ENCODE results near the gene MARCHF3.
"Not testable (repeated sequence)": the region's sequence is repeated elsewhere in the genome, so short reads cannot be mapped to it uniquely, and the experiment has no call there.

Gene MARCHF3

GRCh38 chr5:126911986-126912385 lies 118.4 kb downstream of the MARCHF3 start:
- H3K4me3 ChIP-seq (replicated peaks; ENCODE audit: low read depth, low read length) = no peak overlapping the region
- TF ChIP-seq, protein P1, sequence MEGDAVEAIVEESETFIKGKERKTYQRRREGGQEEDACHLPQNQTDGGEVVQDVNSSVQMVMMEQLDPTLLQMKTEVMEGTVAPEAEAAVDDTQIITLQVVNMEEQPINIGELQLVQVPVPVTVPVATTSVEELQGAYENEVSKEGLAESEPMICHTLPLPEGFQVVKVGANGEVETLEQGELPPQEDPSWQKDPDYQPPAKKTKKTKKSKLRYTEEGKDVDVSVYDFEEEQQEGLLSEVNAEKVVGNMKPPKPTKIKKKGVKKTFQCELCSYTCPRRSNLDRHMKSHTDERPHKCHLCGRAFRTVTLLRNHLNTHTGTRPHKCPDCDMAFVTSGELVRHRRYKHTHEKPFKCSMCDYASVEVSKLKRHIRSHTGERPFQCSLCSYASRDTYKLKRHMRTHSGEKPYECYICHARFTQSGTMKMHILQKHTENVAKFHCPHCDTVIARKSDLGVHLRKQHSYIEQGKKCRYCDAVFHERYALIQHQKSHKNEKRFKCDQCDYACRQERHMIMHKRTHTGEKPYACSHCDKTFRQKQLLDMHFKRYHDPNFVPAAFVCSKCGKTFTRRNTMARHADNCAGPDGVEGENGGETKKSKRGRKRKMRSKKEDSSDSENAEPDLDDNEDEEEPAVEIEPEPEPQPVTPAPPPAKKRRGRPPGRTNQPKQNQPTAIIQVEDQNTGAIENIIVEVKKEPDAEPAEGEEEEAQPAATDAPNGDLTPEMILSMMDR (IDR thresholded peaks at IDR 0.05; ENCODE audit: insufficient read depth, low read length, poor library complexity, severe bottlenecking) = no peak
- no peaks in the 10 kb centered on the region for H3K27me3 ChIP-seq (replicated peaks; ENCODE audit: control insufficient read depth, insufficient read depth, low read length)
- no peaks in the 10 kb centered on the region for H3K36me3 ChIP-seq (ENCODE audit: control insufficient read depth, insufficient read depth, low read length)
- DNase-seq (ENCODE audit: extremely low read depth, insufficient read length) = no peak

DNA sequence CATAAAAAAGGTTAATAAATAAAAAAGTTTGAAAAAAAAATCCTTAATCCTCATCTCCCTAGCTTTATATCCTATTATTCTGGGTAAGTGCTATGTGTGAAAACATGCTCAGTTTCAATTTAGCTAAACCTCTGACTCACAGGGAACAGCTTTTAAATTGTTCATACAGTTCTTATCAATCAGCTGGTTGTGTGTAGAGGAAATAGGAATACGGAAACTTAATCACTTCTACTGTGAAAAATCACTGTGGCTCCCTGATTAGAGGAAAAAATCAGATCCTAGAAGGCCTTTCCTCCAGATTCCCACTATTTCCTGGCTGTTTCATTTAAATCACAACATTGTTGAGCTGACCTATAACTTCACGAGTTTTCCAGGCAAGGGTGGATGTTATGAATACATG lies 120.5 kb downstream of the MARCHF3 start:
- Histone ChIP-seq H3K4me3 (replicated peaks; ENCODE audit: low read depth, low read length) (no peak overlapping the region), H3K36me3 (ENCODE audit: control insufficient read depth, insufficient read depth, low read length) (no peaks in the 10 kb centered on the region), H3K27me3 (replicated peaks; ENCODE audit: control insufficient read depth, insufficient read depth, low read length) (no peaks in the 10 kb centered on the region)
- TF ChIP-seq, protein P1 (IDR thresholded peaks at IDR 0.05; ENCODE audit: insufficient read depth, low read length, poor library complexity, severe bottlenecking) = no peak
- DNase-seq (ENCODE audit: extremely low read depth, insufficient read length) = no peak

- H3K27me3 ChIP-seq (replicated peaks; ENCODE audit: control insufficient read depth, insufficient read depth, low read length); DNase-seq (ENCODE audit: extremely low read depth, insufficient read length); H3K4me3 ChIP-seq (replicated peaks; ENCODE audit: low read depth, low read length); H3K36me3 ChIP-seq (ENCODE audit: control insufficient read depth, insufficient read depth, low read length): not testable (repeated sequence)
Measured at GRCh38 chr5:126904407-126904806, 126.0 kb downstream of the MARCHF3 start.

DNA sequence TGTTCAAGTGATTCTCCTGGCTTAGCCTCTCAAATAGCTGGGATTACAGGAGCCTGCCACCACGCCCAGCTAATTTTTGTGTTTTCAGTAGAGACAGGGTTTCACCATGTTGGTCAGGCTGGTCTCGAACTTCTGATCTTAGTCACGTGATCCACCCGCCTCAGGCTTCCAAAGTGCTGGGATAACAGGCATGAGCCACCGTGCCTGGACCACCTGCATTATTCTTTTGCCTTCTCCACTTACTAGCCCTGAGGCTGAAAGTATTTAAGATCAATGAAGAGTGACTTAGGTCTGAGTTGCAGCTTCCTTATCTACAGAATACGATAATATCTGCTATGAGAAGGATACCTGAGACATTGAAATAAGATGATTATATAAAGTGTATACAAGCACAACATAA lies 129.6 kb downstream of the MARCHF3 start:
- TF ChIP-seq, protein P1 (IDR thresholded peaks at IDR 0.05; ENCODE audit: insufficient read depth, low read length, poor library complexity, severe bottlenecking) = no peak
- no peak overlapping the region for H3K4me3 ChIP-seq (replicated peaks; ENCODE audit: low read depth, low read length)
- no peak for DNase-seq (ENCODE audit: extremely low read depth, insufficient read length)
- no peaks in the 10 kb centered on the region for H3K27me3 ChIP-seq (replicated peaks; ENCODE audit: control insufficient read depth, insufficient read depth, low read length)
- no peaks in the 10 kb centered on the region for H3K36me3 ChIP-seq (ENCODE audit: control insufficient read depth, insufficient read depth, low read length)

- no peak overlapping the region for H3K4me3 ChIP-seq (replicated peaks; ENCODE audit: low read depth, low read length)
- no peak for DNase-seq (ENCODE audit: extremely low read depth, insufficient read length)
- no peaks in the 10 kb centered on the region for H3K36me3 ChIP-seq (ENCODE audit: control insufficient read depth, insufficient read depth, low read length)
- no peaks in the 10 kb centered on the region for H3K27me3 ChIP-seq (replicated peaks; ENCODE audit: control insufficient read depth, insufficient read depth, low read length)
- TF ChIP-seq, protein P1 (IDR thresholded peaks at IDR 0.05; ENCODE audit: insufficient read depth, low read length, poor library complexity, severe bottlenecking) = no peak
Measured at GRCh38 chr5:126899476-126899875, 130.9 kb downstream of the MARCHF3 start.

DNA sequence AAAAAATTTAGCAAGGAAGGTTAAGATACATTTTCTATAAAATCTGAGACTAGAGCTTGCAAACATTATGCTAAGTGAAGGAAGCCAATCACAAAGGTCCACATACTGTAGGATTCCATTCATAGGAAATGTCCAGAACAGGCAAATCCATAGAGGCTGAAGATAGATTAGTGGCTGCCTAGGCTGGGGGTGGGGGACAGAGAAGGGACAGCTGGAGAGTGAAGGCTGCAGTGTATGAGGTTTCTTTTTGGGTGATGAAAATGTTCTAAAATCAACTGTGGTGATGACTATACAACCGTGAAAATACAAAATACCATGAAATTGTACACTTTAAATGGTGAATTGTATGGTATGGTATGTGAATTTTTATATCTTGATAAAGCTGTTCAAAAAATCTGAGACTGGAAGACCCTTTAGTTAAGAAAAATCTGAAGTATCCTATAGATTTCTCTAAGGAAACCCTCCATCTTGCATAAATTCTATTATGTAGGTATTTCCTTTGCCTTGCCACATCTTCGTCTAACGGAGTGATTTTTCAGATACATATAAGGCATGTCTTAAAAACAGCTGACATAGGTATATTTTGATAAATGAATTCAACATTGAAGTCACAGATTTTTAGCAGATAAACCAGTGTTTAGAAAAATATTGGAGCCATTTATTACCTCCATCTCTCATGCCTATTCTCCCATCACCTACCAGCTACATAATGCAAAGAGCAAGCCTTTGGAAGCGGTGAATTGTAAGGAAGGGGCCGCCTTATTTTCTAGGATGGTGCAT lies 132.3 kb downstream of the MARCHF3 start:
- H3K36me3 ChIP-seq (ENCODE audit: control insufficient read depth, insufficient read depth, low read length) = no peaks in the 10 kb centered on the region
- H3K27me3 ChIP-seq (replicated peaks; ENCODE audit: control insufficient read depth, insufficient read depth, low read length) = no peaks in the 10 kb centered on the region
- no peak for DNase-seq (ENCODE audit: extremely low read depth, insufficient read length)
- no peak overlapping the region for H3K4me3 ChIP-seq (replicated peaks; ENCODE audit: low read depth, low read length)
- TF ChIP-seq, protein P1 (IDR thresholded peaks at IDR 0.05; ENCODE audit: insufficient read depth, low read length, poor library complexity, severe bottlenecking) = no peak

Measured in GM06990 (cell line).